Activated T-helper 2 cell treated with anti-CD3 and anti-CD28 coated beads, Interferon-gamma antibody, Interleukin-2, Interleukin-4, amounts not matched to agents 10 μg/mL and 5 μg/mL and 100 μg/mL, durations not matched to agents 14 hours and 24 hours and 36 hours (primary cell): ENCODE measurements around the gene GH1. TPM values are rescaled to one million over a fixed set of nuclear protein-coding genes. Genes with fewer than 3 reads are reported as not detected.
A peak's percentile ranks its signal among the peaks of the same experiment; 100 is the strongest.

ENCODE experiments used
- DNase-seq: peaks from one replicate; pipeline ENCODE4 v3.0.0; 2021; ENCODE audit warnings: low spot score
- H3K27ac Mint-ChIP-seq: one replicate; pipeline ENCODE4 v1.8.0; 2021; ENCODE audit warnings: mixed read lengths
- H3K27me3 Mint-ChIP-seq: one replicate; pipeline ENCODE4 v1.8.0; 2021; ENCODE audit warnings: low read depth, mixed read lengths
- H3K36me3 Mint-ChIP-seq: one replicate; pipeline ENCODE4 v1.8.0; 2021; ENCODE audit warnings: low read depth, mixed read lengths
- H3K4me1 Mint-ChIP-seq: one replicate; pipeline ENCODE4 v1.8.0; 2021; ENCODE audit warnings: low read depth, mixed read lengths
- H3K4me3 Mint-ChIP-seq: one replicate; pipeline ENCODE4 v1.8.0; 2021; ENCODE audit warnings: low read depth, mild to moderate bottlenecking, moderate library complexity, mixed read lengths
- H3K9me3 Mint-ChIP-seq: one replicate; pipeline ENCODE4 v1.8.0; 2021; ENCODE audit warnings: mixed read lengths
- intact Hi-C: fragments of 100-400 bp; cut with micrococcal nuclease; formaldehyde crosslinking; loops from one replicate; pipeline ENCODE4 v1.15.1; 2023
- total RNA-seq: library from RNA; stranded (reverse); gene quantifications from 2 replicates; pipeline ENCODE4 v1.2.3, GENCODE V29; 2022

GH1 gene
- total RNA-seq, 1 donor from 2014 or later: not detected

DNA sequence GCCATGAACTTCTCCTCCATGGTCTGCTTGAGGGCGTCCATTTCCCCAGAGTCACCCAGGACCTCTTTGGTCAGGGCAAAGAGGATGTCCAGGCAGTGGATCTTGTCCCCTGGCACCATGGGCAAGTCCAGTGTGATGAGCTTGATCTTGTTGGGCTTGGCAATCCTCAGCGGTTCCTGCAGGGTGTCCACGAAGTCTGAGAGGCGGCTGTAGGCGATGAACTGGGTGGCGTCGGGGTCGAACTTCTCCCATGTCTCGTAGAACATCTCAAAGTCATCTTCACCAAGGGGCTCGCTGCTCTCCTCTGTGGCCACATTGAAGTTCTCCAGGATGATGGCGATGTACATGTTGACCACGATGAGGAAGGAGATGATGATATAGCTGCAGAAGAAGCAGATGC is 22.5 kb upstream of the GH1 start:
- H3K27ac Mint-ChIP-seq: no peak overlapping the region
- H3K4me1 Mint-ChIP-seq: peaks cover 16% of the 10 kb centered on the region
- no peak overlapping the region for H3K4me3 Mint-ChIP-seq
- H3K9me3 Mint-ChIP-seq: no peaks in the 10 kb centered on the region
- DNase-seq: no peak
- intact Hi-C loops: no loop called here
- peaks cover 5% of the 10 kb centered on the region for H3K27me3 Mint-ChIP-seq
- no peaks in the 10 kb centered on the region for H3K36me3 Mint-ChIP-seq

DNA sequence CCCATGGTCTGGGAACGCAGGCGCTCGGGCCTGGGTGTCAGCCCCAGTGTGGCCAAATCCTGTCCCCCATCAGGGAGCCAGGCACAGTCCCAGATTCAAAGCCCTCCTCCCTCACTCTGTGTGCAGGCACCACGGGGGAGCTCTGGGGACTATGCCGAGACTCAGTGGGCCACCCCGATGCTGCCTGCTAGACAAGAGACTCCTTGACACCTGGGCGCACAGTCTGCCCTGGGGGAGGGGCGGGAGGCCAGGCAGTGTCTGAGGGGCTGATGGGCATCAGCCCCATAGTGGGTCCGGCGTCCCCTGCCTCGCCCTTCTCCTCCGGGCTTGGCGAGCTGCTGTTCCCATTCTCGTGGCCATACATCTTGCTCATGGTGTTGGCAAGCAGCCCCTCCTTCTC is 21.9 kb upstream of the GH1 start:
- Mint-ChIP-seq H3K4me3 (no peak overlapping the region), H3K9me3 (no peaks in the 10 kb centered on the region), H3K4me1 (peaks cover 12% of the 10 kb centered on the region), H3K27ac (no peak overlapping the region), H3K27me3 (peaks cover 6% of the 10 kb centered on the region), H3K36me3 (no peaks in the 10 kb centered on the region)
- no peak for DNase-seq
- intact Hi-C loops: no loop called here

DNA sequence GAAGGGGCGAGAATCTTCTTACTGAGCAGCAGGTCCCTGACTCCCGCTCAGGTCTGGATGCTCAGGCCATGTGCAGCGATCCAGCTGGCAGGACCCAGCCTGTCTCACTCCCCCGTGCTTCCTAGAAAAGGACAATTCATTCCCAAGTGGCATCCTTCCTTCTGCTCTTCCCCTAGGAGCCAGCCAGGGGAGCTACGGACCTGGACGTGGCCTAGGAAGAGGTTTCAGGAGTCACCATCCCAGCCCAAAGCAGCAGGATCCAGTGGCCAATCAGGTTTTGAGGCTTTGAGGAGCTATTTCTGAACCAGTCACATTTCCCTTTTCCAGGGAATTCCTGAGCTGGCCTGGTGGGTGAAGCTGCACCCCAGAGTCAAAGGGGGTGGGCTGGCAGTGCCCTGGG is 21.2 kb upstream of the GH1 start:
- H3K27me3 Mint-ChIP-seq: peaks cover 6% of the 10 kb centered on the region
- DNase-seq: no peak

DNA sequence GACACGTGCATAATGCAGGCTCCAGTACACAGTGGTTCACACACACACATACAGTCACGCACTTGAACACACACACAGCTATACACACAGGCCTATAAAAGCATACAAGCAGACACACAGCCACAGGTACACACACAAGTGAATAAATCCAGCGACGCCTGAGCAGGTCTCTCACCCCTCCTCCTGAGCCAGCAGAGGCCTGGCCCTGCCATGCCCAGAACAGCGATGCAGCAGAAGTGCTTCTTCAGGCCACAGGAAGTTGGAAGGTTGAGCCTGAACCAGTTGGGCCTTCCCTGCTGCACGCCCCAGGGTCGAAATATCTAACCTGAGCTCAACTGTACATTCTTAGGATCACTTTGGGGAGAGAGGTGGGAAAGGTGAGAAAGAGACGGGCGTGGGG is 20.8 kb upstream of the GH1 start:
- Mint-ChIP-seq H3K27me3 (peaks cover 6% of the 10 kb centered on the region), H3K4me1 (peaks cover 8% of the 10 kb centered on the region), H3K9me3 (no peaks in the 10 kb centered on the region), H3K4me3 (no peak overlapping the region), H3K27ac (no peak overlapping the region), H3K36me3 (no peaks in the 10 kb centered on the region)
- intact Hi-C loops: no loop called here
- no peak for DNase-seq

More for the DNA sequence above, 21.2 kb upstream of the GH1 start:
- Mint-ChIP-seq H3K36me3 (no peaks in the 10 kb centered on the region), H3K4me1 (peaks cover 8% of the 10 kb centered on the region), H3K9me3 (no peaks in the 10 kb centered on the region), H3K27ac (no peak overlapping the region), H3K4me3 (no peak overlapping the region)
- intact Hi-C loops: no loop called here

DNA sequence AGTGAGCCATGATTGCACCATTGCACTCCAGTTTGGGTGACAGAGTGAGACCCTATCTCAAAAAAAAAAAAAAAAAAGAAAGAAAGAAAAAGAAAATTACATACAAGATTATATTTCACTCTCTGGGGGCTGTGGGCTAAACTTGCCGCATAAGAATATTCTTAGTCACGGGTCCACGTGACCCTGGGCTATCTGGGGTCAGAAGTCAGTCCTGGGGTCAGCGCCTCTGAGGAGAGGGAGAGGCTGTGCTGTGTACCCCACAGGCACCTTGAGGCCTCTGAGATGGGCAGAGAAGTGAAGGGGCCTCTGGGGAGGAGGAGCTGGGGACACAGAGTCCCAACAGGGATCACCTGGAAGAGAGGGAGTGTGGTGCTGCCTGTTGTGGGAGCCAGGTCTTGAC is 19.3 kb upstream of the GH1 start:
- DNase-seq: no peak
- Mint-ChIP-seq H3K27me3 (peaks cover 6% of the 10 kb centered on the region), H3K36me3 (no peaks in the 10 kb centered on the region), H3K27ac (no peak overlapping the region), H3K4me1 (peaks cover 8% of the 10 kb centered on the region), H3K4me3 (no peak overlapping the region), H3K9me3 (no peaks in the 10 kb centered on the region)
- intact Hi-C loops: no loop called here

DNA sequence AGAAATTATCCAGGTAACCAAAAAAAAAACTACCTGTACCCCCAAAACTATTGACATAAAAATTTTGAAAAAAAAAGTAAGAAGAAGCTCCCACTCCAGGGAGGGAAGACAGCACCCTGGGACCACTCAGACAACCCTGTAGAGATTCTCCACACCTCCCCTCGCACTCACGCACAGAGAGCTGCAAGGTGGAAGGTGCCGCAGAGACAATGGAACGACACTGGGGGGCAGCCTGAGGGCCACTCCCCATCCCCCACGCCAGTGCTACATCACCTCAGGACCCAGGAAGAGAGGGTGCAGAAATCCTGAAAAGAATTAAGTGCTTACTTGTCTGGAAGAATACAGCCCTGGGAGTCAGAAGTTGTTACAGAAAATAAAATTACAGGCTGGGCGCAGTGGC is 18.7 kb upstream of the GH1 start:
- Mint-ChIP-seq H3K9me3 (no peaks in the 10 kb centered on the region), H3K27ac (no peak overlapping the region), H3K36me3 (no peaks in the 10 kb centered on the region), H3K4me3 (no peak overlapping the region), H3K27me3 (peaks cover 4% of the 10 kb centered on the region), H3K4me1 (peaks cover 10% of the 10 kb centered on the region)
- intact Hi-C loops: no loop called here
- no peak for DNase-seq

DNA sequence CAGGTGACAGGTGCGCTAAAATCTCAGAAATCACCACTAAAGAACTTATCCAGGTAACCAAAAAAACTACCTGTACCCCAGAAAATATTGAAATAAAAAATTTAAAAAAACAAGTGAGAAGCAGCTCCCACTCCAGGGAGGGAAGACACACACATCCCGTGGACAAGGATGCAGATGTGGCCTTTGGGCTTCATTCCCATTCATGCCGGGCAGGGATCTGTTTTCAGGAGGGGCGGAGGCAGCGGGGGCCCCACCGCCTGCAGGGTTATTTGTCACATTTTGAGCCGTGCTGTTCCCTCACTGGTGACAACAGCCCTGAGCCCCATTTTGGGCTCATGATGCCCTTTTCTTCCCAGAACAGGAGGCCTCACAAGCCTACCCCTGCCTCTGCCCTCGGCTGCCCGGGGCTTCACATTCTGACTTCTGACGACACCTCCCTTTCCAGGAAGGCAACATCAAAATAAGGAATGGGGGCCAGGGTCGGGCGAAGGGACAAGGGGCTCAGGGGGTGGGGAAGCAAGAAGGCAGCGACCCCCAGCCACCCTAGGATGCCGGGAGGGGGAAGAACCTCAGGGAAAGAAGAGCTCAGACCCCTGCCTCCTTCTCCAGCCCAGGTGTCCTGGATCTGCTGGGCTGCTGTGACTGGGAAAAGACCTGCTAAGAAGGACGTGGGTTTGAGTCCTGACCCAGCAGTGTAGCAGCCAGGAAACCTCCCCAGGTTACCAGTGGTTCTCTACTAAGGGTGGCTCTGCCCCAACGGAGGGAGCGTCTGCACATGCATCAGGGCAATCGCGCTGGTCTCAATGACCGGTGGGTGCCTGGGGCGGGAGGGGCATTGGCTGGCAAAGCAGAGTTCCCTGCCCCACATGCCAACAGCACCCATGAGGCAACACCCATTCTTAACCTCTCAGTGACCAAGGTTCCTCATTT is 15.8 kb upstream of the GH1 start:
- no peak for DNase-seq
- Mint-ChIP-seq H3K27ac (no peak overlapping the region), H3K4me3 (no peak overlapping the region), H3K9me3 (no peaks in the 10 kb centered on the region), H3K36me3 (peaks cover under 1% of the 10 kb centered on the region), H3K4me1 (peaks cover 20% of the 10 kb centered on the region), H3K27me3 (peaks cover 4% of the 10 kb centered on the region)
- intact Hi-C loops: no loop called here

DNA sequence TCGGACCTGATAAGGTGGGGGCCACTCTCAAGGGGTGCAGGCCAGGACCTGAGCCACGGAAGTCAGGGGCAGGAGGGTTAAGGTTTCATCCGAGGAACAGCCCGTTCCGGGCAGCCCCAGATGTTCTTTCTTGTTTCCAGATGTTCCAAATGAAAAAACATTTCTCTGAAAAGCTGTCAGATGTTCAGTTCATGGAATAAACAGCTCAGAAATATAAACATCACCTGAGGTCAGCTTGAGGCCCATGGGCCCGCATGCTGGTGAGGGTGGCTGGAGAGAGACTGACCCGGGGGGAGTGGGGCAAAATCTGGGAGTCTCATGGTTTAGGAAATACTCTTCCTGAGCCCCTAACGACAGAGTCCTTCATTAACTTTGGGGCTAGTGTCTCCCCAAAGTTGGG is 15.0 kb upstream of the GH1 start:
- H3K4me1 Mint-ChIP-seq: peaks cover 13% of the 10 kb centered on the region
- H3K27me3 Mint-ChIP-seq: peaks cover 4% of the 10 kb centered on the region
- intact Hi-C loops: no loop called here
- H3K27ac Mint-ChIP-seq: no peak overlapping the region
- H3K9me3 Mint-ChIP-seq: no peaks in the 10 kb centered on the region
- H3K36me3 Mint-ChIP-seq: peaks cover 3% of the 10 kb centered on the region
- H3K4me3 Mint-ChIP-seq: no peak overlapping the region
- no peak for DNase-seq

DNA sequence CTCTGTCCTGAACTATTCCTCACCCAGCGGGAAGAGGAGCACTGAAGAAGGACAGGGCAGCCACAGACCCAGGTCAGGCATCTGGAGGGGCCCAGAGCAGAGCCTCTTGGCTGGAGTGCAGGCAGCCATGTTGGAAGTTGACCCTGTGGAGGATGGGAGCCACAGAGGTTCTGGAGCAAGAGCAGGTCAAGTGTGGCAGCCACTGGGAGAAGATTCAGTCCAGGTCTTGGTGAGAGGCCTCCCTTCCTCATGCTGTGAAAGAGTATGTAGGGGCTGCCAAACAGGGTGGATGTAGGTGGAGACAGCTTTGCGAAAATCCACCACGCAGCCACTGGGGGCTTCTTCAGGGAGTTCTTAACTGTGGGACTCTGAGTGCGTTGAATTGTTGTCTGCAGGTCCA is 14.1 kb upstream of the GH1 start:
- no peak for DNase-seq
- Mint-ChIP-seq H3K27ac (no peak overlapping the region), H3K36me3 (peaks cover 3% of the 10 kb centered on the region), H3K4me1 (peaks cover 12% of the 10 kb centered on the region), H3K9me3 (no peaks in the 10 kb centered on the region), H3K4me3 (peak overlapping the region; percentile 91), H3K27me3 (peaks cover 4% of the 10 kb centered on the region)
- intact Hi-C loops: no loop called here

DNA sequence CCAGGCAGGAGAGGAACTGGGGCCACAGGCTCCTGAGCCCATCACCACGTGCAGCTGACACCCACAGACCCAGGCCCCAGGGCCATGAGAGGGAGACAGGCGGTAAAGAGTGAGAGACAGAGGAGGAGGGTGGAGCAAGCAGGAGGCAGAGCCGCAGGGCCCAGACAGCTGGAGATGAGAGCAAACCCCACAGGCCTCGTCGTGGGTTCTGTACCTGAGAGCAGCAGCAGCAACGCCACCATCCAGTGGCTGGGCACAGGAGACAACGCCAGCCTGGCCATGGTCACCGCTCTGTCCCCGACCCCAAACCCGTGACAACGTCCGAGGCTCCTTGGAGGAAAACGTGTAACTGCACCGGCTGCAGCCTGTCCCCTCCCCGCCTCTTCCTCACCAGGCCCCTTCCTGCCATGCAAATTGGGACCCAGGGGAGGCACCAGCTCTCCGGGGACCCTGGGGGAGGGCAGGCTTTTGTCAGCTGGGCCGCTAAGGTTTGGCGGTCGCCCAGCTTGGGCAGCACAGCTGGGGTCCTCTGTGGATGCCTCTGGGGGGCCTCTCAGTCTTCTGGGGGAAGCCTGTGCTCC is 13.4 kb upstream of the GH1 start, which contains the start of gene CD79B:
Gene CD79B (minus strand): TSS at position 351 of the 581 bp plus-strand sequence. CDS start 70 bp downstream, at position 281.
- peak within 1 kb of the TSS; percentile 87 for H3K27ac Mint-ChIP-seq
- intact Hi-C loops: no loop called here

DNA sequence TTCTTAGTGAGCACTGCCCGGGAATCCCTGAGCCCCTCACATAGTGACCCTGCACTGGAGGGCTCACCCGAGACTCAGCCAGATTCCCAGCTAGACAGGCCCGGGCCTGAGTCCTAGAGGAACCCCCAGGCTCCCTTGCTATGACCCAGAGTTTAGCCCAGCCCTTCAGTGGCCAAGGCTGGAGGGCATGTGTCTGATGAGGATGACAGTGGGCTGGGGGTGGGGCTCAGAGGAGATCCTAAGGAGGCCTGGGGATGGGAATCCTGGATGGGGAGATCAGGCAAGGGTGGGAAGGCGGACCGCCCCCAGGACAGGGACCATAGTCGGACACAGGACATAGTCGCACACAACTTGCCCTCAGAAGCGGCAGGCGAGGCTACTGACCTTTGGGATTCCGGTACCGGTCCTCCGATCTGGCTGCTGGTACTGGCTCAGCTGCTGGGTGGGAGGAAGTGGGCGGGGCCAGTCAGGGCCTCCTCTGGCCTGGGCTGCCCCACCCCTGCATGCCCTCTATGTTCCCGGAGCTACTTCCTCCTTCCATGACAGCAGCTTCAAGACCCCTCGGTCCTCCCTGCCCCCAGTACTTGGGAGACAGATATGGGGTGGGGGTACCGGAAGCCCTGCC is 12.4 kb upstream of the GH1 start:
- Mint-ChIP-seq H3K9me3 (no peaks in the 10 kb centered on the region), H3K4me1 (peaks cover 12% of the 10 kb centered on the region), H3K27me3 (peaks cover under 1% of the 10 kb centered on the region), H3K36me3 (peaks cover 3% of the 10 kb centered on the region), H3K4me3 (peak overlapping the region; percentile 91), H3K27ac (peak overlapping the region; percentile 87)
- intact Hi-C loops: no loop called here
- DNase-seq: peak; percentile 44

More for the DNA sequence above, 13.4 kb upstream of the GH1 start, which contains the start of gene CD79B:
- peak; percentile 23 for DNase-seq
- no peaks in the 10 kb centered on the region for H3K9me3 Mint-ChIP-seq
- peaks cover 12% of the 10 kb centered on the region for H3K4me1 Mint-ChIP-seq
- peaks cover 3% of the 10 kb centered on the region for H3K36me3 Mint-ChIP-seq
- peak within 1 kb of the TSS; percentile 91 for H3K4me3 Mint-ChIP-seq
- H3K27me3 Mint-ChIP-seq: peaks cover 3% of the 10 kb centered on the region

DNA sequence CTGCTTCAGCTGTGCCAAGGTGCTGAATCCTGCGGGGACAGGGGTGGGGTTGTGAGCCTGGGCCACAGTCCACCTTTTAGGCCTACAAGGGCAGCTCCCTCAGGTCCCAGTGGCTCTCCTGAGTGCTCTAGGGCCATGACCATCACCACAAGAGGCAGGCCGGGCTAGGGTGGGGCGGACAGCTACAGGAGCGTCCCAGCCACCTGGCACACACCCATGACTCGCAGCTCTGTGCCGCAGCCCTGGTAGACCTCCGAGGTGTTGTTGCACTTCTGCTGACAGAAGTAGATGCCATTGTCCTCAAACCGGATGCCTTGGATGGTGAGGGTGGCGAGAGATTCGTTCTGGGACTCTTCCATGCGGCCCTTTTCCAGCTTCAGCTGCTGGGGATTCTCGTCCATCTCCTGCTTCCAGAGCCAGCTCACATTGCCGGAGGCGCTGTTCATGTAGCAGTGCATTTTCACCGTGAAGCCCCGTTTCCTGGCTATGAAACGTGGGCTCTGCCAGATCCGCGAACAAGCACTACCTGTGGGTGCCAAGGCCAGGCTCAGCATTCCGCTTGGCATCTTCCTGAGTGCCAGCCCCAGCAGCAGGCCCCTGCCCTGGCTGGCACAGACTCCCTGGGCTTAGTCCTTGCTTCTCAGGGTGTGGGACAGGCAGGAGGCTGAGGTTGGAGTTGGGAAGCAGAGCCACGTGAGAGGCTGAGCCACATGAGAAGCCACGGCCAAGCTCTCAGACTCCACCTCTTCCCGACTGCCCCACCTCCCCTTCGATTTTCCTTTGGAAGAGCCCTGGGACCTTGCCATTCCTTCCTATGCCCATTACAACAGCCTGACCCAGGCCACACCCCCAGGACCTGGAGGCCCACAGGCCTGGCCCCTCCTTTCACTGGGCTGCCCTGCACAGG is 11.5 kb upstream of the GH1 start:
- Mint-ChIP-seq H3K9me3 (no peaks in the 10 kb centered on the region), H3K27me3 (no peaks in the 10 kb centered on the region), H3K27ac (no peak overlapping the region), H3K36me3 (peaks cover 3% of the 10 kb centered on the region), H3K4me3 (no peak overlapping the region), H3K4me1 (peaks cover 12% of the 10 kb centered on the region)
- no peak for DNase-seq
- intact Hi-C loops: no loop called here
